AML-193 (cell line): ENCODE results near the gene RETREG1.
"Not testable (repeated sequence)": the region's sequence is repeated elsewhere in the genome, so short reads cannot be mapped to it uniquely, and the experiment has no call there.

Experiments used
- DNase-seq, 2 experiments: peaks; one replicate each; lab custom pipeline; 2025; lab: John Stamatoyannopoulos, UW

RETREG1 gene

GRCh38 chr5:16487456-16487855 lies 129.3 kb downstream of the RETREG1 start:
- no peak for DNase-seq

GRCh38 chr5:16486711-16487111 lies 130.1 kb downstream of the RETREG1 start:
- DNase-seq = no peak

GRCh38 chr5:16485656-16486055 lies 131.1 kb downstream of the RETREG1 start:
- DNase-seq = no peak

- no peak for DNase-seq
Observed at GRCh38 chr5:16484081-16484480, 132.7 kb downstream of the RETREG1 start.

- no peak for DNase-seq
Observed at GRCh38 chr5:16483361-16483760, 133.4 kb downstream of the RETREG1 start.

GRCh38 chr5:16482891-16483290 lies 133.9 kb downstream of the RETREG1 start:
- DNase-seq = no peak

- no peak for DNase-seq
Observed at GRCh38 chr5:16480821-16481538, 135.8 kb downstream of the RETREG1 start.

GRCh38 chr5:16480144-16480543 lies 136.7 kb downstream of the RETREG1 start:
- no peak for DNase-seq

- DNase-seq = no peak
Observed at GRCh38 chr5:16477541-16477940, 139.3 kb downstream of the RETREG1 start.

GRCh38 chr5:16476417-16476816 lies 140.4 kb downstream of the RETREG1 start:
- DNase-seq = not testable (repeated sequence)

GRCh38 chr5:16471387-16471786 lies 145.4 kb downstream of the RETREG1 start:
- DNase-seq = no peak

- DNase-seq = no peak
Observed at GRCh38 chr5:16467363-16468219, 149.2 kb downstream of the RETREG1 start.

- DNase-seq = peak; percentile 76 to 83
Observed at GRCh38 chr5:16465544-16466432, 151.0 kb downstream of the RETREG1 start, which contains the start of gene ZNF622. Gene ZNF622, minus strand, starts transcription at chr5:16465800. Its CDS starts 135 bp downstream, at chr5:16465665.

- DNase-seq = no peak
Observed at GRCh38 chr5:16464664-16465543, 151.9 kb downstream of the RETREG1 start.

GRCh38 chr5:16464231-16464630 lies 152.6 kb downstream of the RETREG1 start:
- DNase-seq = no peak

- DNase-seq = no peak
Observed at GRCh38 chr5:16461782-16462181, 155.0 kb downstream of the RETREG1 start.

- DNase-seq = no peak
Observed at GRCh38 chr5:16461026-16461425, 155.8 kb downstream of the RETREG1 start.

- DNase-seq = no peak
Observed at GRCh38 chr5:16459451-16459850, 157.3 kb downstream of the RETREG1 start.

- no peak for DNase-seq
Observed at GRCh38 chr5:16457853-16458252, 158.9 kb downstream of the RETREG1 start.

GRCh38 chr5:16457451-16457850 lies 159.3 kb downstream of the RETREG1 start:
- DNase-seq = no peak
